Measurements from ENCODE around the gene GPX6. TPM values are rescaled to one million over a fixed set of nuclear protein-coding genes. Genes with fewer than 3 reads are reported as not detected.

GPX6 gene
- total and polyA plus RNA-seq, 2 of the 13 experiments (the other 11 are each of a cell fraction or from before 2014, with no cell fraction given), result not detected

DNA sequence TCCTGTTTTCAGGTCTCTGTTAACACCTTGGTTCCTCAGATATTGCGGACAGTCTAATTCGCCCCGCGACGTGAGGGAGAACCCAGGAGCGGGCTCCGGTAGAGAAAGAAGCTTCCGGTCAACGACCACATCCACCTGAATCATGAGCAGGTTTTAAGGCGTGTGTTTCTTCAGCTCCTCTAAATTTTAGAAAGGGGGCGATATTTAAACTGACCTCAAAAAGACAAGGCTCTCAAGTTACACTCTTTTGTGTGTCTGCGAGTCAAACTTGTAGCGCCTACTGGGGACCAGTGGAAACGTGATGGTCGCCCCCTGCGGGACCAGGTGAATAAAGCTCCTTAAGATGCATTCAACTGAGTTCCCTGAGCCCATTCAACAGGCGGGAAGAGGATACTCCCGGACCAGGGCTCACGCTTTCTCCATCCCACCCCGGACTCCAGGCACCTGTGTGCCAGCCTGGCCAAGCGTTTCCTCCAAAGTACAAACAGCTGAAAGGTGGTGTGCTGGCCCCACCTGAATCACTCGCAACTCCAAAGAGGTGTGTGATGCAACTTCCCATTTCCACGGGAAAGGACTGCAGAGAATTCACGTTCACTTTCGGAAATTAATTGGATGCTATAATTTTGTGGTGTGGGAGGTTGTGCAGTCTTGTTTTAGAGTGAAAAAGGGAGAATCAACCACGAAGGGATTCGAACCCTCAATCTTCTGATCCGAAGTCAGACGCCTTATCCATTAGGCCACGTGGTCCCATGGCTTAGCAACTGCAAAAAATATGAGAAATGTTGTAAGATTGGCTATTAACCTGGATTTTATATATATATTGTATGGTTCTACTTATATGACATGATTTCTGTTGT lies 27.1 kb upstream of the GPX6 start (continued):
- TF ChIP-seq NCOA1 (CRISPR knock-in tag; IDR thresholded peaks at IDR 0.05) (no peak), GTF2F1 (IDR thresholded peaks at IDR 0.05; ENCODE audit: low read length) (no peak), ZNF160 (CRISPR knock-in tag; IDR thresholded peaks at IDR 0.05) (no peak), SALL1 (CRISPR knock-in tag; IDR thresholded peaks at IDR 0.05) (peak; percentile 68), ZNF598 (CRISPR knock-in tag; IDR thresholded peaks at IDR 0.05; ENCODE audit: borderline replicate concordance) (peak; percentile 92; the same call in 1 of the 2 replicates), ZFP1 (CRISPR knock-in tag; IDR thresholded peaks at IDR 0.05) (peak; percentile 38; the same call in 1 of the 2 replicates), HMG20A (CRISPR knock-in tag; IDR thresholded peaks at IDR 0.05; ENCODE audit: borderline replicate concordance) (0 out of 2 replicates have a peak, but pooled peaks have one; percentile 39), ZNF34 (CRISPR knock-in tag; IDR thresholded peaks at IDR 0.05; ENCODE audit: borderline replicate concordance) (0 out of 2 replicates have a peak, but pooled peaks have one; percentile 56), FOXO1 (CRISPR knock-in tag; IDR thresholded peaks at IDR 0.05) (no peak)
- TF ChIP-seq, protein P1, sequence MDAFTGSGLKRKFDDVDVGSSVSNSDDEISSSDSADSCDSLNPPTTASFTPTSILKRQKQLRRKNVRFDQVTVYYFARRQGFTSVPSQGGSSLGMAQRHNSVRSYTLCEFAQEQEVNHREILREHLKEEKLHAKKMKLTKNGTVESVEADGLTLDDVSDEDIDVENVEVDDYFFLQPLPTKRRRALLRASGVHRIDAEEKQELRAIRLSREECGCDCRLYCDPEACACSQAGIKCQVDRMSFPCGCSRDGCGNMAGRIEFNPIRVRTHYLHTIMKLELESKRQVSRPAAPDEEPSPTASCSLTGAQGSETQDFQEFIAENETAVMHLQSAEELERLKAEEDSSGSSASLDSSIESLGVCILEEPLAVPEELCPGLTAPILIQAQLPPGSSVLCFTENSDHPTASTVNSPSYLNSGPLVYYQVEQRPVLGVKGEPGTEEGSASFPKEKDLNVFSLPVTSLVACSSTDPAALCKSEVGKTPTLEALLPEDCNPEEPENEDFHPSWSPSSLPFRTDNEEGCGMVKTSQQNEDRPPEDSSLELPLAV (CRISPR knock-in tag; conservative IDR thresholded peaks at IDR 0.05; ENCODE audit: low read depth), result no peak
- TF ChIP-seq, protein P2, sequence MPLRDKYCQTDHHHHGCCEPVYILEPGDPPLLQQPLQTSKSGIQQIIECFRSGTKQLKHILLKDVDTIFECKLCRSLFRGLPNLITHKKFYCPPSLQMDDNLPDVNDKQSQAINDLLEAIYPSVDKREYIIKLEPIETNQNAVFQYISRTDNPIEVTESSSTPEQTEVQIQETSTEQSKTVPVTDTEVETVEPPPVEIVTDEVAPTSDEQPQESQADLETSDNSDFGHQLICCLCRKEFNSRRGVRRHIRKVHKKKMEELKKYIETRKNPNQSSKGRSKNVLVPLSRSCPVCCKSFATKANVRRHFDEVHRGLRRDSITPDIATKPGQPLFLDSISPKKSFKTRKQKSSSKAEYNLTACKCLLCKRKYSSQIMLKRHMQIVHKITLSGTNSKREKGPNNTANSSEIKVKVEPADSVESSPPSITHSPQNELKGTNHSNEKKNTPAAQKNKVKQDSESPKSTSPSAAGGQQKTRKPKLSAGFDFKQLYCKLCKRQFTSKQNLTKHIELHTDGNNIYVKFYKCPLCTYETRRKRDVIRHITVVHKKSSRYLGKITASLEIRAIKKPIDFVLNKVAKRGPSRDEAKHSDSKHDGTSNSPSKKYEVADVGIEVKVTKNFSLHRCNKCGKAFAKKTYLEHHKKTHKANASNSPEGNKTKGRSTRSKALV (CRISPR knock-in tag; IDR thresholded peaks at IDR 0.05), result no peak
- TF ChIP-seq, protein P3, sequence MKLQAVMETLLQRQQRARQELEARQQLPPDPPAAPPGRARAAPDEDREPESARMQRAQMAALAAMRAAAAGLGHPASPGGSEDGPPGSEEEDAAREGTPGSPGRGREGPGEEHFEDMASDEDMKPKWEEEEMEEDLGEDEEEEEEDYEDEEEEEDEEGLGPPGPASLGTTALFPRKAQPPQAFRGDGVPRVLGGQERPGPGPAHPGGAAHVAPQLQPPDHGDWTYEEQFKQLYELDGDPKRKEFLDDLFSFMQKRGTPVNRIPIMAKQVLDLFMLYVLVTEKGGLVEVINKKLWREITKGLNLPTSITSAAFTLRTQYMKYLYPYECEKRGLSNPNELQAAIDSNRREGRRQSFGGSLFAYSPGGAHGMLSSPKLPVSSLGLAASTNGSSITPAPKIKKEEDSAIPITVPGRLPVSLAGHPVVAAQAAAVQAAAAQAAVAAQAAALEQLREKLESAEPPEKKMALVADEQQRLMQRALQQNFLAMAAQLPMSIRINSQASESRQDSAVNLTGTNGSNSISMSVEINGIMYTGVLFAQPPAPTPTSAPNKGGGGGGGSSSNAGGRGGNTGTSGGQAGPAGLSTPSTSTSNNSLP (IDR thresholded peaks at IDR 0.05; ENCODE audit: low read depth, low read length), result peak; percentile 61; the same call in 1 of the 2 replicates
- TF ChIP-seq, protein P4, sequence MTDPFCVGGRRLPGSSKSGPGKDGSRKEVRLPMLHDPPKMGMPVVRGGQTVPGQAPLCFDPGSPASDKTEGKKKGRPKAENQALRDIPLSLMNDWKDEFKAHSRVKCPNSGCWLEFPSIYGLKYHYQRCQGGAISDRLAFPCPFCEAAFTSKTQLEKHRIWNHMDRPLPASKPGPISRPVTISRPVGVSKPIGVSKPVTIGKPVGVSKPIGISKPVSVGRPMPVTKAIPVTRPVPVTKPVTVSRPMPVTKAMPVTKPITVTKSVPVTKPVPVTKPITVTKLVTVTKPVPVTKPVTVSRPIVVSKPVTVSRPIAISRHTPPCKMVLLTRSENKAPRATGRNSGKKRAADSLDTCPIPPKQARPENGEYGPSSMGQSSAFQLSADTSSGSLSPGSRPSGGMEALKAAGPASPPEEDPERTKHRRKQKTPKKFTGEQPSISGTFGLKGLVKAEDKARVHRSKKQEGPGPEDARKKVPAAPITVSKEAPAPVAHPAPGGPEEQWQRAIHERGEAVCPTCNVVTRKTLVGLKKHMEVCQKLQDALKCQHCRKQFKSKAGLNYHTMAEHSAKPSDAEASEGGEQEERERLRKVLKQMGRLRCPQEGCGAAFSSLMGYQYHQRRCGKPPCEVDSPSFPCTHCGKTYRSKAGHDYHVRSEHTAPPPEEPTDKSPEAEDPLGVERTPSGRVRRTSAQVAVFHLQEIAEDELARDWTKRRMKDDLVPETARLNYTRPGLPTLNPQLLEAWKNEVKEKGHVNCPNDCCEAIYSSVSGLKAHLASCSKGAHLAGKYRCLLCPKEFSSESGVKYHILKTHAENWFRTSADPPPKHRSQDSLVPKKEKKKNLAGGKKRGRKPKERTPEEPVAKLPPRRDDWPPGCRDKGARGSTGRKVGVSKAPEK (CRISPR knock-in tag; IDR thresholded peaks at IDR 0.05; ENCODE audit: borderline replicate concordance), result no peak
- TF ChIP-seq, protein P5, sequence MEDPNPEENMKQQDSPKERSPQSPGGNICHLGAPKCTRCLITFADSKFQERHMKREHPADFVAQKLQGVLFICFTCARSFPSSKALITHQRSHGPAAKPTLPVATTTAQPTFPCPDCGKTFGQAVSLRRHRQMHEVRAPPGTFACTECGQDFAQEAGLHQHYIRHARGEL (CRISPR knock-in tag; IDR thresholded peaks at IDR 0.05), result no peak
- TF ChIP-seq, protein P6, sequence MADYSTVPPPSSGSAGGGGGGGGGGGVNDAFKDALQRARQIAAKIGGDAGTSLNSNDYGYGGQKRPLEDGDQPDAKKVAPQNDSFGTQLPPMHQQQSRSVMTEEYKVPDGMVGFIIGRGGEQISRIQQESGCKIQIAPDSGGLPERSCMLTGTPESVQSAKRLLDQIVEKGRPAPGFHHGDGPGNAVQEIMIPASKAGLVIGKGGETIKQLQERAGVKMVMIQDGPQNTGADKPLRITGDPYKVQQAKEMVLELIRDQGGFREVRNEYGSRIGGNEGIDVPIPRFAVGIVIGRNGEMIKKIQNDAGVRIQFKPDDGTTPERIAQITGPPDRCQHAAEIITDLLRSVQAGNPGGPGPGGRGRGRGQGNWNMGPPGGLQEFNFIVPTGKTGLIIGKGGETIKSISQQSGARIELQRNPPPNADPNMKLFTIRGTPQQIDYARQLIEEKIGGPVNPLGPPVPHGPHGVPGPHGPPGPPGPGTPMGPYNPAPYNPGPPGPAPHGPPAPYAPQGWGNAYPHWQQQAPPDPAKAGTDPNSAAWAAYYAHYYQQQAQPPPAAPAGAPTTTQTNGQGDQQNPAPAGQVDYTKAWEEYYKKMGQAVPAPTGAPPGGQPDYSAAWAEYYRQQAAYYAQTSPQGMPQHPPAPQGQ (CRISPR knock-in tag; IDR thresholded peaks at IDR 0.05; ENCODE audit: borderline replicate concordance), result no peak
